CD4-positive, alpha-beta T cell treated with Interleukin-15 for 4 hours (primary cell): Measurements from ENCODE around the gene DDAH1.
"Not testable (repeated sequence)": the region's sequence is repeated elsewhere in the genome, so short reads cannot be mapped to it uniquely, and the experiment has no call there.

ENCODE experiments used
- DNase-seq: peaks from one replicate; pipeline ENCODE4 v3.0.0-alpha.2; 2020; ENCODE audit warnings: low spot score

The DDAH1 gene

DNA sequence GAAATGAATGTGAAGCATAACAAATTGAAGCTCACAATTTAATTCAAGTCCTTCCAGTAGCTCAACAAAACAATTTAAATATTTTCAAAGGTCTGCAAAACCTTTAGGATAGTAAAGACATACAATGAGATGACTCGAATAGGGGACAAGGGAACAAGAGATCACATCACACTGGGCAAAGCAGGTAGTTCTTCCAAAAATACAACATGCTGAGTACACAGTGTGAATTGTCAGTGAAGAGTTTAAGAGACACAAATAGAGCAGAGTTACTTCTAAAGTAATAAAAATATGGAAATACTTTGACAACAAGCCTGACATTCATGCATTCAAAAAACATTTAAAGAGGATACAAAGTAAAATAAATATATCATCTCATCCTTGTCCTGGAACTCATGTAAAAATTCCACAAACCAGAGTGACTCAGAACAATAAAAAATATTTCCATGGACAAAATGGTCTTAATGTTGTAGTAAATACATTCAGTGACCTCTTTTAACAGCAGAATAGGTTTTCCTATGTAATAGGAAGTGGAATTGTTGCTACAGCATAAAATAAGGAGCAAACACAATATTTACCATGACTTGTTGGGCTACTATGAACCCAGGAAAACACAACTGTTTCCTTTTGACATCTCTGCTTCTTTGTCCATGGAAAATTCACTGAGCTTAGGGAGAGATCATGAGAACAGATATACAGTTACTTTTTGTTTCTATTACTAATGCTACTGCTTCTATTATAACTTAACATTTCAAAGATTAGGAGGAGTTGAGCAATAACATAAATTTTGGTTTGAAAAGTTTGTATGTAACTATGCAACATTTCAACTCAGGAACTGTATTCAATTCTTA lies 104.9 kb downstream of the DDAH1 start:
- DNase-seq, result no peak

DNA sequence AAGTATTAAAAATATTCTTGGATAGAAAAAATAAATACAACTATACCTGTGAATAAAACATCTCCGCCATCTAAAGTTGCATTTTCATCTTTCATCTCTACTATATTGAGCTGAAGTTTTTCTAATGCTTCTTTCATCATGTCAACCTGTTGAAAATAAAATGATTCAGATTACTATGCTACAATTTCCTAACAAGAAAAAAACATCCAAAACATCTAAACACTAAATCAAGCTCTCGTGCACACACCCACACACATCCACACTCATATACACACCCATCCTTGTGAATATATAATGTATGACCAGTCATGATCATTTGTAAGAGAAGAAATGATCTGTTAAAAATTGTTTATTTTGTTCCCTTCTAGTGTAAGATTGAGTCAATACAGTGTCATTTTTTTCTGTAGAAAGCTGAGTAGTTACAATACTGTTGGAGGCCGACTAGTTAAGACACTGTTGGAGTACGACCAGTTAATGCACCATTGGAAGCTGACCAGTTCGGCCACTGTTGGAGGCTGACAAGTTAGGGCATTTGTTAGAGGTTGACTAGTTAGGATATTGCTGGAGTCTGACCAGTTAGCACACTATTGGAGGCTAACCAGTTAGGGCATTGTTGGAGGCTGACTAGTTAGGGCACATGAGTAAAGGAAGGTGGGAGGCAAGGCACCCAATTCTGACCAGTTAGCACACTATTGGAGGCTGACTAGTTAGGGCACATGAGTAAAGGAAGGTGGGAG lies 106.1 kb downstream of the DDAH1 start:
- no peak for DNase-seq

DNA sequence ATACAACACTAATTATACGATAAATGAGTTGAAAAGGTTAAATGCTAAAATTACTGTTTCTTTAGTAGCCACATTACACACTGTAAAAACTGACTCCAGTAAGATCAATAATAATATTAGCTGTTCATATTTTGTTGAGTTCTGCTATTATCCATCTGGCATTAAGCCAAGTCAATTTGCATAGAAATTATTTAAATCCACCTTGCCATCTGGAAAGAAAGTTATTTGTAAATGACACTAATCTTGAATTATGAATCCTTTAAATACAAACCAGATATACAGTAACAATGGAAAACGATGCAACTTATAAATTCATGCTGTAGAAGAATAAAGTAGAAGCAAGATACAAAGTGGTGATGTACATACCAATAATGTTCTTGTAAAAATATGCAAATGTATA lies 107.1 kb downstream of the DDAH1 start:
- DNase-seq, result no peak

DNA sequence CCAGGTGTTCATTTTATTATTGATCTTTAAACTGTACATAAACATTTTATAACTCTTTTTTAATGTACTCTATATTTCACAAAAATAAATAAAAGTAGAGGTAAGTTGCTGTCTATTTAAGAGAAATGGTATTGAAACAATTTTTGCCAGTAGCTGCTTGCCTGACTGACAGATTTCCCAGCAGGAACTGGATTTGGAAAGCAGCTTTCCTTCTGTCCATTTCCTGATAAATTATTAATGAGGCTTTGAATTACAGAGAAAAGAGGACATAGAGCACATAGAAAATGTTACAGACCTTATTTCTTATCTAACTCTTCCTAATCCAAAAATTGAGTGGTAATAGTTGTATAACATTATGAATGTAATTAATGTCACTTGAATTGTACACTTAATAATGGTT lies 108.8 kb downstream of the DDAH1 start:
- DNase-seq, result no peak

DNA sequence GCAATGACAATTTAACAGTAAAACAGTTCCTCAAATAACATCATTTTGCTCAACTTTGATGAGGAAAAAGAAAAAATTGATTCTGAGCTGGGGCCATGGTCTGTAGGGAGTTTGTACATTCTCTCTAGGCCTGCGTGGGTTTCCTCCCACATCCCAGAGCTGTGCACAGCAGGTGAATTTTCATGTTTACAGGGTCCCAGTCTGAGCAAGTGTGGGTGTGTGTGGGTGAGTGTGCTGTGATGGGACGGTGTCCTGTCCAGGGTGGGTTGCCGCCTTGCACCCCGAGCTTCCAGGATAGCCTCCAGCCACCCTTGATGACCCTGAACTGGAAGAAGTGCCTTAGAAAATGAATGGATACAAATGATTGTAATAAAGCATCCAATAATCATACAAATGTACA lies 112.9 kb downstream of the DDAH1 start:
- DNase-seq, result no peak

DNA sequence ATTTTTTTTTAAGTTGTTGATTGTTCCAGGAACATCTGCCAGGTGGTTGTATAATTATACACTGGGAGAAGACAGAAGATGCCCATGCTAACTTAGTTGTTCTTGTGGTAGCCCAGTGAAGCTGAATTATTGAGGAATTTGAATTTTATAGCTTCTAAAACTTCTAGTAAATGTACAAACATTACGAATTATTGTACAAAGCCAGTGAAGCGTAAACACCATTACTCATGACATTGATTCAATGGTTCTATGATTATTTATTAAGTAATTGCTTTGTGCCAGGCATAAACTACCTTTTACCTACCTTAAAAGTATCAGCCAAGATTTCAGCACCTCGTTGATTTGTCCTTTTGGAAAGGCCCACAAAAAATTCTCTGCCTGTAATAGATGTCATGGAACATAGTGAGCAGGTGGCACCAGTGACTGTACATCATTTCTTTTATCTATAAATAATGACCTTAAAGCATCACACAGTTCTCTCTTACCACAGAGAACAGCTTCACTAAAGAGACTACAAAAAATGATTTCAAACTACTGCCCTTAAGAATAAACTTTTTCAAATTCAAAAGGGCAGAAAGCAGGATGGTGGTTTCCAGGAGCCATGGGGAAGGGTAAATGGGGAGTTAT lies 113.6 kb downstream of the DDAH1 start:
- DNase-seq, result no peak

DNA sequence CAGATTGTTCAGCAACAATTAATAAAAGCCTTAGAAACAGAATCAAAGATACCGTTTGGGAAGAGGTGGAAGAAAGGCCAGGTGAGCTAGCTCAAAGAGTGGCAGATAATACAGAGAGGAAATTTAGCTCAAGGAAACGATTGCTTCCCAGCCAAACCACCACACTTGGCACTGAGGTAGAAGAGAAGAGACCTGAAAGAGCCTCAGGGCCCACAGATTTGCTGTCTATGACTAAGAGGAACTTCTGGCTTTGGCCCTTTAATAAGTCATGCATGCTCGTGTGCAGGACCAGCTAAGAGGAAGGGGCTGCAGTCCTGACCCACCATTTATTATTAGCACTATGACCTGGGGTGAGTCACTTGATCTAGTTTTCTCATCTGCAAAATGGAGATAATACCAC lies 115.7 kb downstream of the DDAH1 start:
- no peak for DNase-seq

DNA sequence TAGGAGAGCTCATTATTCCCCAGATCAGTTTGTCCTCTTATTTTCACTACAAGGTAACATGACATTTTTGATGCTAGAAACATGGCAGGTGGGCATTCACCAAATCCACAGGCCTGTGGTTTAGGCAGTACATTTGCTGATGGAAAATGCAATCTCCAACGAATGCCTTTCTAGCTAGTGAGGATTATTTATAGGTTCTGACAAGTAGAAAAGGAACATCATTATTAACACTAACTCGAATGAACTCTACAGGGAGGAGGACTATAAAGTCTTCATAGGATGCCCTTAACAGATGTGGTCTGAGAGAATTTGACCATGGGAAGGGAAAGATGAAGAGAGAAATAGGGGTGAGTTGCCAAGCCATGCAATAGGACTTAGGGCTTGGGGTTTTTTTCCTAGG lies 117.1 kb downstream of the DDAH1 start:
- no peak for DNase-seq

DNA sequence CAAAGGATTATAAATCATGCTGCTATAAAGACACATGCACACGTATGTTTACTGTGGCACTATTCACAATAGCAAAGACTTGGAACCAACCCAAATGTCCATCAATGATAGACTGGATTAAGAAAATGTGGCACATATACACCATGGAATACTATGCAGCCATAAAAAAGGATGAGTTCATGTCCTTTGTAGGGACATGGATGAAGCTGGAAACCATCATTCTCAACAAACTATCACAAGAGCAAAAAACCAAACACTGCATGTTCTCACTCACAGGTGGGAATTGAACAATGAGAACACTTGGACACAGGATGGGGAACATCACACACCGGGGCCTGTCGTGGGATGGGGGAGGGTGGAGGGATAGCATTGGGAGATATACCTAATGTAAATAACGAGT lies 117.7 kb downstream of the DDAH1 start:
- DNase-seq, result not testable (repeated sequence)

DNA sequence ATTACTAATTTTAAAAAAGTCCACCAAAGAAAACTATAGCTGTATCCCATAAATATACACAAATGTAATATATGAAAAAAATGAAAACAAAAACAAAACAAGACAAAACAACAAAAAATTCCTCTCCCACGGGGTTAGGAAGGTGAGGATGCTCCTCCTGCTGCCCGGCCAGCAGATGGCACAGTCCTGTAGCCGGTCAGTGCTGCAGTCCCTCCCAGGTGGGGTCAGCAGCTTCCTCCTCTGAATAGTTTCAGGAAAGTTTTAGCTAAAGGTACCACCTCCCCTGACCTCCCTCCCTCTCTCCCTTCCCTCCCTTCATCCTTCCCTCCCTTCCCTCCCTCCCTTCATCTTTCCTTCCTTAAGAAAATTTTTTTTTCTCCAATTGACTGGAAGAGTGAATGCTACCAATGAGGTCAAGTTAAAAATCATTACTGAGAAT lies 120.7 kb downstream of the DDAH1 start:
- no peak for DNase-seq

DNA sequence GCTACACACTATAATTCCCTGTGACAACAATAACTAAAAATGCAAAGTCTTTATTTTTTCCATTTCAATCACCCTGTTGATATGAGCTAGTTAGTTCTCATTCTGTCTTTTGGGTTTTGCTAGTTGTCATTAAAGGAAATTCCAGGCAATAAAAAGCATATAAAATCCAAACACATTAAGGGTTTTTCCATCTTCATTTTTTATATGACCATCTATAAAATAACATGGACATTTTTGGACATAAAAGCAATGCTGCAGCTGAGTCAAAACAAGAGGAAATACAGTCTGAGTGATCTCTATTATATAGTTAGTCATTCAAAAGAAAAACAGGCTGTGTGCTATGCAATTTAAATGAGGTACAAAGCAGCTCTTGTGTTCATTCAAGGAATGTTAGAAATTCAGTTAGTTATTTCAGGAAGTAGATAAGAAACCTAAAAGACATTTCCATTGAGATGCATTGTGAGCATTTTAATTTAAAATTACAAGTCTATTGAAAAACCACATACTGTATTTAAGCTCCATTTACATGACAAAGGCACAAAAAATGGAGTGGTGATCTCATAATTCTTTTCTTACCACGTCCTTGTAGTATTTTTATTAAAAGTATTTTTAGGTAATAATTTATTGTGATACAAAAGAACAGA lies 121.2 kb downstream of the DDAH1 start:
- no peak for DNase-seq

DNA sequence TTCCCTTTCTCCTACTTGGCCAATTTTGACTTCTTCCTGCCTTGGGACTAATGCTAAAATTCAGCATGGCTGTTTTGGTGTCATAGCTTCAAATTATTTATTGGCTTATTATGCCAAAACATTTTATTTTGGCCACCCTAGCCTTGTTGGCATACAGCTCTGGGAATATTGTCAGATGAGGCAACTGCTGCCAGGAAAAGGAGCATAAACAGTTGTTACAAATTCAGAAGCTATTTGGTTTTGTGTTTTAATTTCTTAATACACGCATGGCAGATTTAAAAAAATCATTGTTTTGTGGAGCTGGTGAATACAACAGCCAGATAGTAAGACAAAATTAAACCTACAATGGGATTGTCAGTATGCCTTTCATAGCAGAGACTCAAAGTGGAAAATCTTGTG lies 121.7 kb downstream of the DDAH1 start:
- no peak for DNase-seq

DNA sequence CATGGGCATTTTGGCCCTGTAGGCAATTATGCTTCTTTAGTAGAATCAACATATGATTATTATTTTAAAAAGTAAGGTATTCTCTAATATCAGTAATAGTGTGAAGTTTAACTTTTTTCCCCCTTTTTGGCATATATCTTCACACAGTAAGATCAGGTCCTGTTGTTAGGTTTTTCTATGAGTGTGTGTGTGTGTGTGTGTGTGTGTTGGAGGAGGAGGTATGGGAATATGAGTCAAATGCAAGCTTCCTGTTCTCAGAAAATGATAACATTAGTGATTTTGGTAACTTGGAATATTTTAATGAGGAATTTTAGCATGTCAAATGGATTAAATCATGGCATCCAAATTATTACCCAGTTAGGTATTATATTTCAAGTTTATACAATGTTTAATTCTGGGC lies 122.8 kb downstream of the DDAH1 start:
- DNase-seq, result no peak

DNA sequence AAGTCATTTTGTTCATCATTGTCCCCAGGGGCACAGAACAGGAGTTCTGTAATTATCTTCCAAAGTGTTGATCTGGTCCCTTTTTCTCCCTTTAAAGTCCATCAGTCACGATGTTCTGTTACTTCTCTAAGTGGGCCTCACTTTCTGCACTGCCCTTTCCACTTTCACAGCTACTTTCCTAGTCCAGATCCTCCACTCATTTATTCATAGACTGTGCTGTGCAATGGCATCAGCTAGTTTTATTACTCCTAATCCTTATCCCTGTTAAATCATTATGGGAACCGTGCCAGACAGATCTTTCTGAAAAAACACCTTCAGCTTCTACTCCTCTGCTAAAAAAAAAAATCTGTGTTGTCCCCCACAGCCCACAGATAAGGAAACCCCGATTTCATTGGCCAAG lies 124.5 kb downstream of the DDAH1 start:
- no peak for DNase-seq

DNA sequence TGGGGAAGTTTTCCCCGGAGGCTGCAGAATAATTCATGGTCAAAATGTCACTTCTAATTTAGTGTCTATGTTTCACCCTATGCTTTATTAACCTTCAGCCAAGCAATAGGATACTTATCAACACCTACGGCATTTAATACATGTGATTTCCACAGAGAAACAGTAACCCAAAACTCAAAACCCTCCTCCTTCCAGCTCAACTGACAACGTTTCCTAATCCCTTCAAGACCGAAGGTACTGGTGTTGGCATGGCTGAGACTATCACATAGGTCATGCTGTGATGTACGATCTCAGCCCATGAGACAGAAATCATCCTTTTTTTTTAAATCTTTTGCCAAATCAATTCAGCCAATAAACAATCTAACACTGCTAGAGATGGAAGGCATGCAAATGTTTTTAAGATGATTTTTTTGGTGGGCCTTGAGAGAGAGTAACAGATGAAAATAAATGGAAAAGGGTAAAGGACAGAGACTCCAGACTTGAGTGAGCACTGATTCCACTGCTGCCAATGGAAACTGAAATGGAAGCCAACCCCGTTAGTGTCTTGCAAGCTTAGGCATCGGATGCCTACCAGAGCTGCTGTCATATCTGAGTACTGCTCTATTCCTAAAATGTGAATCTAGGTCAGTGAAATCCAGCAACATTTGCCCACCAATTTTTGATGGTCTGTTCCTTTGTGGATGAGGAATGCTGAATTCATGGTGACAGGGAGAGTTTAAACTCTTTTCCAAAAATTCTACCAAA lies 125.1 kb downstream of the DDAH1 start:
- no peak for DNase-seq

DNA sequence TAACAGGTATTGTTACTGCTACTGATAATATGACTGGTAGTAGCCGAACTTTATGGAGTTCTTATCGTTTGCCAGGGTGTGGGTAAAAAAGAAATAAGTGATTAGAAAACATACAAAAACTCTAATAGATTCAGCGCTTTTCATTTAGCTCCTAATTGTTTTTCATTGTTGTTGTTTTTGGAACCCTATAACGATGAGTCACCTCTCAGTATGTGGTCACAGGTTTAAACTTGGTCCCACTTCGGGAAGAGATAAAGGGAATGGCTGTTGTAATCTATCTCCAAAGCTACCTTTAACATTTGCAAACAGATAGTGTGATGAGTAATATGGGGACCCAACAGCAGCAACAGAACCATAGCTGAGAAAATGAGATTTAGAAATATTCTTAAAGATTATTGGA lies 125.9 kb downstream of the DDAH1 start:
- DNase-seq, result no peak

DNA sequence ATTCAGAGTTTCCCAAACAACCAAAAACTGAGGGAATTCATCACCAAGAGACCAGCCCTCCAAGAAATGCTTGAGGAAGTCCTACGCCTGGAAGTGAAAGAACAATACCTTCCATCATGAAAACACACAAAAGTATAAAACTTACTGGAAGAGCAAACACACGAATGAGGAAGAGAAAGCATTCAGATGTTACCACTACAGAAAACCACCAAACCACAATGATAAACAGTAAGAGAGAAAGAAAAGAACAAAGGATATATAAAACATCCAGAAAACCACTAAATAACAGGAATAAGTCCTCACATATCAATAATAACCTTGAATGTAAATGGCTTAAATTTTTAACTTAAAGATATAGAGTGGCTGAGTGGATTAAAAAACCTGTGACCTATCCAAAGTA lies 130.0 kb downstream of the DDAH1 start:
- no peak for DNase-seq

DNA sequence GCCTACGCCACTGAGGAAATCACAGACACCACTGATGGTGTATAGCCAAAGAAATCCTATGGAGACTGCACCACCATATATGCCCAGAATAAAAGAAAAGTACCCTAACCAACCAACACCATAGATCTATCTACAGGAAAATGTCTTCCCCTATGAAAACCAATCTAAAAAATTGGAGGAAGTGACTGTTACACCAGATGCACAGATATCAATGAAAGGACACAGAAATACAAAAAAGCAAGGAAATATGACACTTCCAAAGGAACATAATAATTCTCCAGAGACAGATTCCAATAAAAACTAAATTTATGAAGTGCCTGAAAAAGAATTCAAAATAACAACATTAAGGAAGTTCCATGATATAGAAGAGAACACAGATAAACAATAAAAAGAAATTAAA lies 131.8 kb downstream of the DDAH1 start:
- DNase-seq, result no peak

DNA sequence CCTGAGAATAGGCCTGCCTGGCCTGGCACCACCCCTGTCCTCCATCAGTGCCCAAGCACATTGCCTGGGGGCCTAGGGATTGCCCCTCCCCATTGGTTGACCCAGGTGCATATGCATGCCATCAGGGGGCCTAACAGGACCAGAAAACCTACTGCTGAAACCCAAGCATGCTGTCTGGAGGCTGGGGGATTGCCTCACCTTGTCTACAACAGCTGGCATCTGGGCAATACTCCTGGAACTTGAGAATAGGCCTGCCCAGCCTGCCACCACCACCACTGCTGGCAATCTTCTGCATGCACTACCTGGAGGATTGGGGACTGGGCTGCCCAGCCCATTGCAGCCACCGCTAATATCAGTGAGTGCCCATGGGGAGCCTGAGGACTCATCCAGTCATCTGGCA lies 132.4 kb downstream of the DDAH1 start:
- DNase-seq, result no peak

DNA sequence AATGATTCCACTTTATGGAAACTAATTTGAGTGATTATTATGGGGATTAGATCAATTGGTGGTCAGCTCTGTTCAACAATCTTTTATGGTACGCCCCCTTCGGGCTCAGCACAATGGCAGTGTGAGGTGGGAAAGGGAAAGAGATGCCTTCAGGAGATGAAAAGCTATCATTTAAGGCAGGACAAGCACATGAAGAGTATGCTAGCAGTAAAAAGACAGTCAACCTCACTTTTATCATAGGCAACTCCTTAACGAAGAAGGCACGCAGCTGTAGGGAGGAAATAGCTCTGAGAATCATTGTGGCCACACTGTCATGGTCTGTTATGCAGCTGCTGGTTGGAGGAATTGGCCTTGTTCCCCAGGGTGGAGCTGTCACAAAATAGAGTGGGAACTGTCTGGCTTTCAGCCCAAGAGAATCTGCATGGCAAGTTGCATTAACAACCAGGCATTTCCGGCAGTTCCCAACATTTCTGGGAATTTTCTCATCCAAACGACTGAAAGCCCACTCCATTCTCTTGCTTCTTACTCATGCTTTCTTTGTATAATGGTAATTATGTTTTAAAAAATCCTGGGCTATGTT lies 134.2 kb downstream of the DDAH1 start:
- no peak for DNase-seq

DNA sequence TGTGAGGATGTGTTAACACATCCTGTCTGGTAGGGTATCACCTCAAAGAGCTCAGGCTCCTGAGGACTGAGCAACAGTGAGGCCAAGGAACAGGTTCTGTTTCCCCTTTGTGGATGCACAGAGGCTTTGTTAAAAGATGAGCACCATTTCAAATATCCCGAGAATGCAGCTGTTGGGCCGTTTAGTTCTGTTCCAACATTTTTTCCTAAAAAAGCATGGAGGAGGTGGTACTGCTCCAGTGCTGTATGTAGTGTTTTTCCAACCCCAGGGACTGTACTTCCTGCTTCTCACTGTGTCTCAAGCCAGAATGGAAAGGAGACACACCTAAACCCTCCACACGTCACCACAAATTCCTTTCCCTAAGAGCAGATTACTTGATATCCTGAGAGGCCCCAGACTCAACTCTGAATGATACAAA lies 134.7 kb downstream of the DDAH1 start:
- no peak for DNase-seq
